ENCODE measurements around the gene CFDP1. TPM values are rescaled to one million over a fixed set of nuclear protein-coding genes. Genes with fewer than 3 reads are reported as not detected.
A peak's percentile ranks its signal among the peaks of the same experiment; 100 is the strongest.
"Not testable (repeated sequence)": the region's sequence is repeated elsewhere in the genome, so short reads cannot be mapped to it uniquely, and the experiment has no call there.

CFDP1 gene
- total and polyA plus RNA-seq, 2 experiments from 2014 or later = 103 to 114 TPM

DNA sequence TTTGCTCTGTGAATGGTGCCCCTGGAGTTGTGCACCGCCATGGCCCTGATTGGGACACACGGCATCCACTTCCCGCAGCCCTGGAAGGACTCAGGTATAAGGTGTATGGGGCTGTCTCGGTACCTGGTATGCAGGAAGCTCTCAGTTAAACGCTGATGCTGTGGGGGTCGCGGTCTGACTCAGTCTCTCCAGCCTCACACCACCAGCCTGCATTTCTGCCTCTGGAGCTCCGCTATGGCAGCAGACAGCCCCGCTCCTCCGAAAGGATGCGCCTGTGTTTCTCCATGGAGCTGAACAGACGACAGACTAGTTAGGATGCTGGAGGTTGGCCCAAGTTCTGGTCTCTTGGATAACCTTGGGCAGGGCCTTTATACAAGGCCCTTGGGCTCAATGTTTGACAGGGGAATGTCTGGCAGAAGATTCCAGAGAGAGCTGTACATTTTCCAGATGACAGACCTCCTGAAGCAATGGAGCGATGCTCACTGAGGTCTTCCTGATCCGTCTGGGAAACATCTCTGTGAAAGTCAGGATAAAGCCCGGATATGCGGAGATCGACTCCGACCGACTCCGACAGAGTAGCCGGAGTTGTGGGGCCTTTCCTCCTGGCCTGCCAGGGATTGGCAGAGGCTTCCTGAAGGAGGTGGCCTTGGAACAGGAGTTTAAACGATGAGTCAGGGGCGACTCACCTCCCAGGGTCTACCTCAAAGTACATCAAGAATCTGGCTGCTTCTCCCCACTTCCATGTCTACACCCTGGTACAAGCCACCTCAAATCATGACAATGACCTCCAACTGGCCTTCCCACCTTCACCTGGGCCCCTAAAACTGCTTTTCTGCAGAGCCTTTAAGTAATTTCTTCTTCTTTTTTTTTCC is 160.0 kb downstream of the CFDP1 start:
- no peak overlapping the region for H3K27ac ChIP-seq
- no peaks in the 10 kb centered on the region for H3K27me3 ChIP-seq
- no peak overlapping the region for H3K4me3 ChIP-seq
- DNase-seq (ENCODE audit: low read depth in 1 of 2, low spot score in 1 of 2) = no peak
- H3K36me3 ChIP-seq = no peaks in the 10 kb centered on the region
- TF ChIP-seq, protein P1, sequence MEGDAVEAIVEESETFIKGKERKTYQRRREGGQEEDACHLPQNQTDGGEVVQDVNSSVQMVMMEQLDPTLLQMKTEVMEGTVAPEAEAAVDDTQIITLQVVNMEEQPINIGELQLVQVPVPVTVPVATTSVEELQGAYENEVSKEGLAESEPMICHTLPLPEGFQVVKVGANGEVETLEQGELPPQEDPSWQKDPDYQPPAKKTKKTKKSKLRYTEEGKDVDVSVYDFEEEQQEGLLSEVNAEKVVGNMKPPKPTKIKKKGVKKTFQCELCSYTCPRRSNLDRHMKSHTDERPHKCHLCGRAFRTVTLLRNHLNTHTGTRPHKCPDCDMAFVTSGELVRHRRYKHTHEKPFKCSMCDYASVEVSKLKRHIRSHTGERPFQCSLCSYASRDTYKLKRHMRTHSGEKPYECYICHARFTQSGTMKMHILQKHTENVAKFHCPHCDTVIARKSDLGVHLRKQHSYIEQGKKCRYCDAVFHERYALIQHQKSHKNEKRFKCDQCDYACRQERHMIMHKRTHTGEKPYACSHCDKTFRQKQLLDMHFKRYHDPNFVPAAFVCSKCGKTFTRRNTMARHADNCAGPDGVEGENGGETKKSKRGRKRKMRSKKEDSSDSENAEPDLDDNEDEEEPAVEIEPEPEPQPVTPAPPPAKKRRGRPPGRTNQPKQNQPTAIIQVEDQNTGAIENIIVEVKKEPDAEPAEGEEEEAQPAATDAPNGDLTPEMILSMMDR (IDR thresholded peaks at IDR 0.05; ENCODE audit: low read depth, low read length) = no peak
- no peaks in the 10 kb centered on the region for H3K9me3 ChIP-seq (ENCODE audit: low read depth)
- H3K4me1 ChIP-seq (ENCODE audit: low read depth) = peaks cover 5% of the 10 kb centered on the region

DNA sequence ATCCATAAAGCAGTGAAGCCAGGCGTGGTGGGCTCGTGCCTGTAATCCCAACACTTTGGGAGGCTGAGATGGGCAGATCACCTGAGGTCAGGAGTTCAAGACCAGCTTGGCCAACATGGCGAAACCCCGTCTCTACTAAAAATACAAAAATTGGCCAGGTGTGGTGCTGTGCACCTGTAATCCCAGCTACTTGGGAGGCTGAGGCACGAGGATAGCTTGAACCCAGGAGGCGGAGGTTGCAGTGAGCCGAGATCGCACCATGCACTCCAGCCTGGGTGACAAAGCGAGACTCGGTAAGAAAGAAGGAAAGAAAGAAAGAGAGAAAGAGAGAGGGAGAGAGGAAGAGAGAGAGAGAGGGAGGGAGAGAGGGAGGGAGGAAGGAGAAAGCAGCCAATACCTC is 160.7 kb downstream of the CFDP1 start:
- not testable (repeated sequence) for H3K4me3 ChIP-seq; DNase-seq (ENCODE audit: low read depth in 1 of 2, low spot score in 1 of 2); H3K27me3 ChIP-seq; H3K27ac ChIP-seq; H3K36me3 ChIP-seq; H3K9me3 ChIP-seq (ENCODE audit: low read depth)
- H3K4me1 ChIP-seq (ENCODE audit: low read depth) = peaks cover 10% of the 10 kb centered on the region

DNA sequence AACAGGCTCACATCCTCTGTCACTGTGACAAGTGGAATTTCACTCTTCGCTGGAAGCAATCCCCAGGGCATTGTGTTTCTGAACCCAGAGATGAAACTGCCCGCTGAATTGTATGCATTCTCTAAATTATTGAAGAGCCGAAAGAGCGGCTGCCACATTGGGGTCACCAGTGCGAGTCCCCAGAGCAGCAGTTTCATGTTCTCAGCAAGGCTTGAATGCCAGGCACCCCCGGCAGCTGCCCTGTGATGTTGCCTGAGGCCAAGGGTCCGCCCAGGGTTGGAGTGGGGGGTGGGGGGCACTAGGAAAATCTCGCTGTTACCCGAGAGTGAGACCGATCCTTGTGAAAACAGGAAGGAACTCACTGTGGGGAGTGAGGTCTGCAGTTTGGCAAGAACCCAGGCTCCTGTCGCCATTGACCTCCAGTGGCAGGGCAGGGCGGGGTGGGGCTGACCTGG is 161.2 kb downstream of the CFDP1 start:
- peak in 1 of 2 donors; percentile 58 for DNase-seq (ENCODE audit: low read depth in 1 of 2, low spot score in 1 of 2)
- TF ChIP-seq, protein P1 (IDR thresholded peaks at IDR 0.05; ENCODE audit: low read depth, low read length) = no peak
- Histone ChIP-seq H3K4me1 (ENCODE audit: low read depth) (peaks cover 13% of the 10 kb centered on the region), H3K27me3 (no peaks in the 10 kb centered on the region), H3K27ac (peak overlapping the region; percentile 51), H3K36me3 (no peaks in the 10 kb centered on the region), H3K4me3 (no peak overlapping the region), H3K9me3 (ENCODE audit: low read depth) (no peaks in the 10 kb centered on the region)

DNA sequence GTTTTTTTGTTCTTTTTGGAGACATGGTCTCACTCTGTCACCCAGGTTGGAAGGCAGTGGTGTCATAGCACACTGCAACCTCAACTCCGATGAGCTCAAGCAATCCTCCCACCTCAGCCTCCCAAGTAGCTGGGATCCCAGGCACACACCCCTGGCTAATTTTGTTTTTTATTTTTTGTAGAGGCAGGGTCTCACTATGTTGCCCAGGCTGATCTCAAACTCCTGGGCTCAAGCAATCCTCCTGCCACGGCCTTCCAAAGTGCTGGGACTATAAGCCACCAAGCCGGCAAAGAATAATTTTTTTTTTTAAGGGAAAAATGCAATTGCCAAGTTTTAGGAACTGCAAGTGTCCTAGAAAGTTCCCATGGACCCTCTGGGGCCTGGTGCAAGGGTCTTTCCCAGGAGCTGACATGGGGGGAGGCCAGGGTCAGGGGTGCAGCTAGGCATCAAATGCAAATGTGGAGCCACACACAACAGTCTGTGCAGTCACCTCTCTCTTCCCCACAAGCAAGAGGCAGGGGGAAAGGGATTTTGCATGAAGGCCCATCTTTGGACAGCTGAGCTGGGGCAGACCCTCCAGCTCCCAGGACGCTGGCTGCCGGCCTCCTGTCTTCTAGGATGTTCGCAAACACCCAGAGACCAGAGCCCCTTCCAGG is 161.7 kb downstream of the CFDP1 start:
- peak overlapping the region; percentile 51 for H3K27ac ChIP-seq
- H3K4me3 ChIP-seq = no peak overlapping the region
- TF ChIP-seq, protein P1 (IDR thresholded peaks at IDR 0.05; ENCODE audit: low read depth, low read length) = no peak
- H3K4me1 ChIP-seq (ENCODE audit: low read depth) = peaks cover 14% of the 10 kb centered on the region
- no peaks in the 10 kb centered on the region for H3K27me3 ChIP-seq
- DNase-seq (ENCODE audit: low read depth in 1 of 2, low spot score in 1 of 2) = no peak
- no peaks in the 10 kb centered on the region for H3K9me3 ChIP-seq (ENCODE audit: low read depth)
- no peaks in the 10 kb centered on the region for H3K36me3 ChIP-seq

DNA sequence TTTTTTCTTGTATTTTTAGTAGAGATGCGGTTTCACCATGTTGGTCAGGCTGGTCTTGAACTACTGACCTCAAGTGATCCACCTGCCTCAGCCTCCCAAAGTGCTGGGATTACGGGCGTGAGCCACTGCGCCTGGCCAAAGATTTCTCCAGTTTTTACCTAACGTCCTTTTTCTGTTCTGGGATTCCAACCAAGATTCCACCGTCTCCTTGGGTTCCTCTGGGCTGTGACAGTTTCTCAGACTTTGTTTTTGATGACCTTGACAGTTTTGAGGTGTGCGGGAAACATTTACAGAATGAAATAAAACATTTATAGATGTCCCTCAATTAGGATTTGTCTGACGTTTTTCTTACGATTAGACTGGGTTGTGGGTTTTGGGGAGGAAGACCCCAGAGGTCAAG is 163.9 kb downstream of the CFDP1 start:
- not testable (repeated sequence) for DNase-seq (ENCODE audit: low read depth in 1 of 2, low spot score in 1 of 2); H3K9me3 ChIP-seq (ENCODE audit: low read depth); H3K4me3 ChIP-seq; H3K27ac ChIP-seq; H3K27me3 ChIP-seq; H3K36me3 ChIP-seq
- H3K4me1 ChIP-seq (ENCODE audit: low read depth) = peaks cover 25% of the 10 kb centered on the region

DNA sequence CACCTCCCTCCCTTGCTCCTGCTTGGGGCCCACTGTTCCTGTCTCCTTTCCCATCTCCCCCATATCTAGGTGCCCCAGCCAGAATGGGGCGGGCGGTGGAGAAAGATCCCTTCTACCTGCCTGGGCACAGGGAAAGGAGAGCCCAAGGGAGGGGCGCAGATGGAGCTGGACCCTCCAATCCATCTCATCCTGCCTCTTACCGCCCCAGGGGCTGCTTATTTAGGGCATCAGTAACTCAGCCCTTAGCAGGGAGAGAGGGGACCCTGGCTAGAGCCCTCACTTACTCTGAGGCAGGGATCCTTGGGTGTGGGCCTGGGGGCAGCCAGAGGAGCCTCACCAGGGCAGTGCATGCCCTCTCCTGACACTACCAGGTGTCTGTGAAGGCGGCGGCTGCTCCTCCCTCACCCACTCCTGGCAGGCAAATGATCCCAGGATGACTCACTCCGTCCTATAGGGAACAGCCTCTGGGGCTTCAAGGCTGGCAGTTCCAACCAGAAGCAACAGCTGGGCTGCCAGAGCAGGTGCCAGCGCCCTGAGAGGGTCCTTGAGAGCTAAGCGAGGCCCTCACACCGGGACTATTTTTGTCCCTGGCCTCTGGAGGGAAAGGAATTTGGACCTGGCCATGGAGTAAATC is 165.6 kb downstream of the CFDP1 start:
- Histone ChIP-seq H3K4me1 (ENCODE audit: low read depth) (peaks cover 41% of the 10 kb centered on the region), H3K36me3 (peaks cover 3% of the 10 kb centered on the region), H3K4me3 (no peak overlapping the region), H3K27me3 (no peaks in the 10 kb centered on the region), H3K27ac (peak overlapping the region; percentile 91), H3K9me3 (ENCODE audit: low read depth) (no peaks in the 10 kb centered on the region)
- DNase-seq (ENCODE audit: low read depth in 1 of 2, low spot score in 1 of 2) = peak in 1 of 2 donors; percentile 90
- TF ChIP-seq, protein P1 (IDR thresholded peaks at IDR 0.05; ENCODE audit: low read depth, low read length) = no peak

All from cardiac muscle cell (in vitro differentiated cells and primary cell).